Measurements from ENCODE around the gene GJB1.

DNA sequence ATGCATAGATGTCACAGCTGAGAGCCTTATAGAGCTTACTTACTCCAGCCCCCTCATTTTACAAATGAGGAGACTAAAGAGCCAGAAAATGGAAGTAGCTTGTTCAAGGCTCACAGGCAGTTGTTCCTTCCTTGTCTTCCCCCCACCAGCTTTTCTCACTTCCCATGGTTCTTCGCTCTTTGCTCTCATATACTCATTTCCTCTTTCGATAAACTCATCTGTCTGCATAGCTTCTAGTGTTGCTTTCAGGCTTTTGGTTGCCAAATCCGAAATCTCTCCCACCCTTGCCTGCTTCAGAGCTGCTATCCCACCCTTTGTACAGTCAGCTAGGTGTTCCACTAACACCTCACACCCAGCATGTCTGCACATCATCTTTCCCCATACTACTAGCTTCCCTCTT, 25.0 kb upstream of the GJB1 start:
- TF ChIP-seq, protein P1, sequence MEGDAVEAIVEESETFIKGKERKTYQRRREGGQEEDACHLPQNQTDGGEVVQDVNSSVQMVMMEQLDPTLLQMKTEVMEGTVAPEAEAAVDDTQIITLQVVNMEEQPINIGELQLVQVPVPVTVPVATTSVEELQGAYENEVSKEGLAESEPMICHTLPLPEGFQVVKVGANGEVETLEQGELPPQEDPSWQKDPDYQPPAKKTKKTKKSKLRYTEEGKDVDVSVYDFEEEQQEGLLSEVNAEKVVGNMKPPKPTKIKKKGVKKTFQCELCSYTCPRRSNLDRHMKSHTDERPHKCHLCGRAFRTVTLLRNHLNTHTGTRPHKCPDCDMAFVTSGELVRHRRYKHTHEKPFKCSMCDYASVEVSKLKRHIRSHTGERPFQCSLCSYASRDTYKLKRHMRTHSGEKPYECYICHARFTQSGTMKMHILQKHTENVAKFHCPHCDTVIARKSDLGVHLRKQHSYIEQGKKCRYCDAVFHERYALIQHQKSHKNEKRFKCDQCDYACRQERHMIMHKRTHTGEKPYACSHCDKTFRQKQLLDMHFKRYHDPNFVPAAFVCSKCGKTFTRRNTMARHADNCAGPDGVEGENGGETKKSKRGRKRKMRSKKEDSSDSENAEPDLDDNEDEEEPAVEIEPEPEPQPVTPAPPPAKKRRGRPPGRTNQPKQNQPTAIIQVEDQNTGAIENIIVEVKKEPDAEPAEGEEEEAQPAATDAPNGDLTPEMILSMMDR (IDR thresholded peaks at IDR 0.05) = no peak
- TF ChIP-seq EP300 (IDR thresholded peaks at IDR 0.05) (no peak), POLR2A (IDR thresholded peaks at IDR 0.05) (no peak), POLR2AphosphoS5 (IDR thresholded peaks at IDR 0.05) (no peak)

All from suprapubic skin (tissue), 4 donors.